Endodermal cell (in vitro differentiated cells): ENCODE data around the gene CAPN2. TPM values are rescaled to one million over a fixed set of nuclear protein-coding genes. Genes with fewer than 3 reads are reported as not detected.
A peak's percentile ranks its signal among the peaks of the same experiment; 100 is the strongest.

Experiments used
- DNase-seq: peaks from one replicate; pipeline ENCODE4 v3.0.0-alpha.2; 2017
- H3K27ac ChIP-seq: 2 replicates; pipeline ENCODE4 v1.5.1; 2013; ENCODE audit warnings: mild to moderate bottlenecking, low read depth, low read length, moderate library complexity
- H3K27me3 ChIP-seq: 2 replicates; pipeline ENCODE4 v1.6.1; 2013; ENCODE audit warnings: mild to moderate bottlenecking, low read length, moderate library complexity; ENCODE audit not compliant: insufficient read depth, control insufficient read depth, poor library complexity, severe bottlenecking
- H3K36me3 ChIP-seq: 2 replicates; pipeline ENCODE4 v1.7.0; 2013; ENCODE audit warnings: mild to moderate bottlenecking, low read length, moderate library complexity; ENCODE audit not compliant: control insufficient read depth, insufficient read depth
- H3K4me1 ChIP-seq: one replicate; pipeline ENCODE4 v1.7.0; 2013; ENCODE audit warnings: low read length; ENCODE audit not compliant: control insufficient read depth, insufficient read depth
- H3K4me3 ChIP-seq: 2 replicates; pipeline ENCODE4 v1.5.1; 2013; ENCODE audit warnings: mild to moderate bottlenecking, low read length, moderate library complexity
- H3K9ac ChIP-seq: 2 replicates; pipeline ENCODE4 v1.6.1; 2013; ENCODE audit warnings: mild to moderate bottlenecking, low read length, moderate library complexity; ENCODE audit not compliant: poor library complexity, severe bottlenecking; ENCODE audit errors: extremely low read depth
- H3K9me3 ChIP-seq: 2 replicates; pipeline ENCODE4 v1.6.1; 2013; ENCODE audit warnings: mild to moderate bottlenecking, low read length, moderate library complexity; ENCODE audit not compliant: control insufficient read depth
- H3K27ac Mint-ChIP-seq: 2 replicates; pipeline ENCODE4 v1.8.0; 2020; ENCODE audit warnings: mixed read lengths
- H3K27me3 Mint-ChIP-seq: 2 replicates; pipeline ENCODE4 v1.8.0; 2021; ENCODE audit warnings: mild to moderate bottlenecking, mixed read lengths; ENCODE audit not compliant: insufficient read depth
- H3K36me3 Mint-ChIP-seq: 2 replicates; pipeline ENCODE4 v1.8.0; 2020; ENCODE audit warnings: low read depth, mixed read lengths
- H3K4me1 Mint-ChIP-seq: 2 replicates; pipeline ENCODE4 v1.8.0; 2020; ENCODE audit warnings: mixed read lengths
- H3K4me3 Mint-ChIP-seq: 2 replicates; pipeline ENCODE4 v1.8.0; 2020; ENCODE audit warnings: mild to moderate bottlenecking, moderate library complexity, mixed read lengths
- H3K9me3 Mint-ChIP-seq: 2 replicates; pipeline ENCODE4 v1.8.0; 2020; ENCODE audit warnings: mild to moderate bottlenecking, mixed read lengths
- CTCF ChIP-seq: fragments of 200-600 bp; sonication (generic); conservative IDR thresholded peaks from 2 replicates; pipeline ENCODE4 v1.5.0; 2021; ENCODE audit warnings: antibody characterized with exemption, mild to moderate bottlenecking
- WGBS, 2 experiments: methylation state at CpG; one replicate each; pipeline versions ENCODE4 v1.1.5 to v1.1.7; 2013; ENCODE audit warnings: missing lambda C conversion rate in 2 of 2, mixed read lengths in 1 of 2; ENCODE audit not compliant: insufficient coverage in 1 of 2, insufficient read length in 1 of 2; 5-methylcytosine and 5-hydroxymethylcytosine counted together
- total RNA-seq, 2 donors: library from RNA; stranded (reverse); fragmentation: NEBNext Ultra II Directional in 1 of 2; extraction: Animal tissue kit (Norgen Biotek cat#: 25700) in 1 of 2; gene quantifications; 2 replicates in 1 of 2; 3 replicates in 1 of 2; pipeline ENCODE4 v1.2.1, GENCODE V29; 2021

Gene CAPN2
- total RNA-seq, 2 donors from 2014 or later = 49.2 to 49.7 TPM

GRCh38 chr1:223708651-223709268, 3.6 kb upstream of the CAPN2 start:
- WGBS, 2 experiments = 90 to 91% methylated on average over 3 of the region's 3 CpGs
- Histone ChIP-seq H3K4me3 (no peak overlapping the region), H3K27me3 (no peaks in the 10 kb centered on the region), H3K9ac (no peak overlapping the region), H3K27ac (no peak overlapping the region), H3K9me3 (no peaks in the 10 kb centered on the region), H3K36me3 (no peaks in the 10 kb centered on the region), H3K4me1 (peaks cover 8% of the 10 kb centered on the region)
- peaks cover 42% of the 10 kb centered on the region for H3K4me1 Mint-ChIP-seq
- no peak overlapping the region for H3K27ac Mint-ChIP-seq
- TF ChIP-seq CTCF = no peak
- DNase-seq = peak; percentile 29
- peaks cover 14% of the 10 kb centered on the region for H3K27me3 Mint-ChIP-seq
- no peaks in the 10 kb centered on the region for H3K9me3 Mint-ChIP-seq
- H3K36me3 Mint-ChIP-seq = no peaks in the 10 kb centered on the region
- H3K4me3 Mint-ChIP-seq = no peak overlapping the region

GRCh38 chr1:223709598-223709997, 2.7 kb upstream of the CAPN2 start:
- Mint-ChIP-seq H3K9me3 (no peaks in the 10 kb centered on the region), H3K4me3 (no peak overlapping the region), H3K4me1 (peaks cover 46% of the 10 kb centered on the region), H3K27ac (no peak overlapping the region), H3K36me3 (no peaks in the 10 kb centered on the region), H3K27me3 (peaks cover 18% of the 10 kb centered on the region)
- Histone ChIP-seq H3K27me3 (no peaks in the 10 kb centered on the region), H3K36me3 (no peaks in the 10 kb centered on the region), H3K9ac (no peak overlapping the region), H3K9me3 (no peaks in the 10 kb centered on the region), H3K27ac (no peak overlapping the region), H3K4me3 (no peak overlapping the region), H3K4me1 (peaks cover 9% of the 10 kb centered on the region)
- no peak for DNase-seq
- peak; percentile 16 for TF ChIP-seq CTCF
- 90 to 96% methylated on average over 2 to 3 of the region's 3 CpGs for WGBS, 2 experiments

- Histone ChIP-seq H3K27me3 (no peaks in the 10 kb centered on the region), H3K9ac (no peak overlapping the region), H3K36me3 (no peaks in the 10 kb centered on the region), H3K4me3 (peak overlapping the region; percentile 9), H3K9me3 (no peaks in the 10 kb centered on the region), H3K27ac (no peak overlapping the region), H3K4me1 (peaks cover 14% of the 10 kb centered on the region)
- H3K27ac Mint-ChIP-seq = no peak overlapping the region
- 79 to 87% methylated on average over 7 to 12 of the region's 12 CpGs for WGBS, 2 experiments
- H3K27me3 Mint-ChIP-seq = peaks cover 21% of the 10 kb centered on the region
- DNase-seq = peak; percentile 59
- H3K4me3 Mint-ChIP-seq = no peak overlapping the region
- no peaks in the 10 kb centered on the region for H3K36me3 Mint-ChIP-seq
- no peaks in the 10 kb centered on the region for H3K9me3 Mint-ChIP-seq
- no peak for TF ChIP-seq CTCF
- peaks cover 51% of the 10 kb centered on the region for H3K4me1 Mint-ChIP-seq
These were observed 1.9 kb upstream of the CAPN2 start for GRCh38 chr1:223710179-223711133.
